Colonic mucosa (tissue), 4 donors: ENCODE data around the gene TGM2. TPM values are rescaled to one million over a fixed set of nuclear protein-coding genes. Genes with fewer than 3 reads are reported as not detected.
A peak's percentile ranks its signal among the peaks of the same experiment; 100 is the strongest.

Source experiments
- DNase-seq: peaks from one replicate; pipeline ENCODE4 v3.0.0-alpha.2; 2020
- H3K27ac ChIP-seq: fragments of 200-600 bp; one replicate; pipeline ENCODE4 v1.8.0; 2021
- H3K27me3 ChIP-seq: fragments of 200-600 bp; one replicate; pipeline ENCODE4 v1.8.0; 2021
- H3K36me3 ChIP-seq: fragments of 200-600 bp; one replicate; pipeline ENCODE4 v1.8.0; 2021
- H3K4me1 ChIP-seq: fragments of 200-600 bp; one replicate; pipeline ENCODE4 v1.8.0; 2021; ENCODE audit warnings: mild to moderate bottlenecking
- H3K4me3 ChIP-seq: fragments of 200-600 bp; one replicate; pipeline ENCODE4 v1.8.0; 2021
- H3K9ac ChIP-seq, 2 donors: one replicate each; pipeline ENCODE4 v1.7.0; 2013; ENCODE audit warnings: control low read depth in 2 of 2, low read depth in 2 of 2, low read length in 2 of 2
- H3K9me3 ChIP-seq: fragments of 200-600 bp; one replicate; pipeline ENCODE4 v1.8.0; 2021
- CTCF ChIP-seq: fragments of 200-600 bp; IDR thresholded peaks from one replicate; pipeline ENCODE4 v1.8.0; 2022; ENCODE audit warnings: antibody characterized with exemption, mild to moderate bottlenecking
- intact Hi-C: fragments of 100-400 bp; cut with DNase I; formaldehyde crosslinking; loops from one replicate; pipeline ENCODE4 v1.14.1; 2022
- total RNA-seq, 2 donors: library from RNA; stranded (reverse); fragmentation: NEBNext Ultra II Directional in 1 of 2; extraction: Animal tissue kit (Norgen Biotek cat#: 25700) in 1 of 2; gene quantifications; one replicate each; pipeline ENCODE4 v1.2.1, GENCODE V29; 2021
- donor health status: healthy.
- donor health status: DM: no; HTN: no; CAD: no.
- donor health status: DM: no; HTN: no; CAD: no.

TGM2 gene
- total RNA-seq, 2 donors from 2014 or later, result 14.5 to 32.8 TPM

- no peak for TF ChIP-seq CTCF
- Histone ChIP-seq H3K27me3 (no peaks in the 10 kb centered on the region), H3K9ac (no peak overlapping the region), H3K4me1 (no peaks in the 10 kb centered on the region), H3K36me3 (no peaks in the 10 kb centered on the region), H3K4me3 (no peak overlapping the region), H3K9me3 (no peaks in the 10 kb centered on the region), H3K27ac (no peak overlapping the region)
- no peak for DNase-seq
- intact Hi-C loops, result no loop called here
These were observed 6.0 kb upstream of the TGM2 start for GRCh38 chr20:38170826-38171674.

- no peak for TF ChIP-seq CTCF
- intact Hi-C loops, result no loop called here
- Histone ChIP-seq H3K4me3 (no peak overlapping the region), H3K27me3 (no peaks in the 10 kb centered on the region), H3K36me3 (no peaks in the 10 kb centered on the region), H3K4me1 (no peaks in the 10 kb centered on the region), H3K9me3 (no peaks in the 10 kb centered on the region), H3K27ac (no peak overlapping the region), H3K9ac (peak overlapping the region in 1 of 2 donors; percentile 7)
- DNase-seq, result no peak
These were observed 5.3 kb upstream of the TGM2 start for GRCh38 chr20:38170219-38170825.

- intact Hi-C loops, result loop anchor here (5.0 kb wide), 4 partner anchors 53 to 112 kb away; no protein-coding TSS in a partner anchor
- H3K27ac ChIP-seq, result no peak overlapping the region
- H3K9me3 ChIP-seq, result no peaks in the 10 kb centered on the region
- H3K36me3 ChIP-seq, result no peaks in the 10 kb centered on the region
- no peak for DNase-seq
- no peaks in the 10 kb centered on the region for H3K27me3 ChIP-seq
- no peaks in the 10 kb centered on the region for H3K4me1 ChIP-seq
- peak overlapping the region in 1 of 2 donors; percentile 7 for H3K9ac ChIP-seq
- H3K4me3 ChIP-seq, result no peak overlapping the region
- TF ChIP-seq CTCF, result no peak
These were observed 4.6 kb upstream of the TGM2 start for GRCh38 chr20:38169636-38170193.

- intact Hi-C loops, result loop anchor here (5.0 kb wide), 4 partner anchors 53 to 112 kb away; no protein-coding TSS in a partner anchor
- no peak for TF ChIP-seq CTCF
- Histone ChIP-seq H3K36me3 (no peaks in the 10 kb centered on the region), H3K4me1 (no peaks in the 10 kb centered on the region), H3K27me3 (no peaks in the 10 kb centered on the region), H3K9ac (no peak overlapping the region), H3K27ac (peak overlapping the region; percentile 20), H3K9me3 (no peaks in the 10 kb centered on the region), H3K4me3 (no peak overlapping the region)
- DNase-seq, result no peak
These were observed 3.9 kb upstream of the TGM2 start for GRCh38 chr20:38168791-38169589.
